HL-60/S4 treated with phorbol 12-myristate 13-acetate at 8.2 ng/mL for 4 days and 3 days (cell line): ENCODE data around the gene DNAJB13.
"Not testable (repeated sequence)": the region's sequence is repeated elsewhere in the genome, so short reads cannot be mapped to it uniquely, and the experiment has no call there.

Experiments
- in situ Hi-C: fragments of 300-500 bp; cut with MboI; formaldehyde crosslinking; loops from 2 replicates; pipeline ENCODE4 v1.15.0; 2022; ENCODE audit warnings: low sequenced_read_pairs

The DNAJB13 gene

GRCh38 chr11:73976451-73977151 is 25.8 kb downstream of the DNAJB13 start:
- in situ Hi-C loops = no loop called here

GRCh38 chr11:73977856-73978519 is 27.2 kb downstream of the DNAJB13 start:
- in situ Hi-C loops = no loop called here

- in situ Hi-C loops = no loop called here
These were observed 27.8 kb downstream of the DNAJB13 start for GRCh38 chr11:73978576-73979086.

GRCh38 chr11:73980001-73980961 is 29.5 kb downstream of the DNAJB13 start:
- in situ Hi-C loops = no loop called here

GRCh38 chr11:73981051-73981805 is 30.4 kb downstream of the DNAJB13 start:
- in situ Hi-C loops = no loop called here

GRCh38 chr11:73982595-73982989 is 31.8 kb downstream of the DNAJB13 start, which contains the start of gene UCP2:
TSS of gene UCP2 (minus strand) at chr11:73982843. CDS start at chr11:73978378, 4,465 bp downstream.
- in situ Hi-C loops = no loop called here

GRCh38 chr11:73982990-73983740 is 32.3 kb downstream of the DNAJB13 start:
- in situ Hi-C loops = no loop called here

- in situ Hi-C loops = no loop called here
These were observed 33.1 kb downstream of the DNAJB13 start for GRCh38 chr11:73983741-73984538.

- in situ Hi-C loops = not testable (repeated sequence)
These were observed 34.8 kb downstream of the DNAJB13 start for GRCh38 chr11:73985661-73986060.

GRCh38 chr11:73988227-73988626 is 37.4 kb downstream of the DNAJB13 start:
- in situ Hi-C loops = no loop called here

GRCh38 chr11:73989156-73989555 is 38.3 kb downstream of the DNAJB13 start:
- in situ Hi-C loops = no loop called here

GRCh38 chr11:73990730-73991129 is 39.9 kb downstream of the DNAJB13 start:
- in situ Hi-C loops = no loop called here

- in situ Hi-C loops = no loop called here
These were observed 40.7 kb downstream of the DNAJB13 start for GRCh38 chr11:73991471-73992006.

GRCh38 chr11:73995247-73995646 is 44.4 kb downstream of the DNAJB13 start:
- in situ Hi-C loops = no loop called here

GRCh38 chr11:73995731-73996130 is 44.9 kb downstream of the DNAJB13 start:
- in situ Hi-C loops = no loop called here

- in situ Hi-C loops = no loop called here
These were observed 45.4 kb downstream of the DNAJB13 start for GRCh38 chr11:73996161-73996747.

- in situ Hi-C loops = no loop called here
These were observed 46.4 kb downstream of the DNAJB13 start for GRCh38 chr11:73997120-73997770.
